NCI-H82 treated with DMSO at 0.1 percent for 48 hours (cell line): ENCODE measurements around the gene ARSK.

Experiments used
- DNase-seq: peaks from one replicate; lab custom pipeline; 2025; ENCODE audit not compliant: unreplicated experiment; lab: John Stamatoyannopoulos, UW

Gene ARSK

GRCh38 chr5:95562282-95562681 is 7.4 kb downstream of the ARSK start:
- DNase-seq, result no peak

GRCh38 chr5:95563367-95563766 is 8.5 kb downstream of the ARSK start:
- DNase-seq, result no peak

- no peak for DNase-seq
Observed at GRCh38 chr5:95564450-95564849, 9.5 kb downstream of the ARSK start.

- no peak for DNase-seq
Observed at GRCh38 chr5:95565280-95565920, 10.5 kb downstream of the ARSK start.

- no peak for DNase-seq
Observed at GRCh38 chr5:95572016-95572415, 17.1 kb downstream of the ARSK start.

GRCh38 chr5:95581576-95581975 is 26.7 kb downstream of the ARSK start:
- no peak for DNase-seq

GRCh38 chr5:95583992-95584391 is 29.1 kb downstream of the ARSK start:
- DNase-seq, result no peak

- DNase-seq, result no peak
Observed at GRCh38 chr5:95590880-95591279, 36.0 kb downstream of the ARSK start.

- DNase-seq, result no peak
Observed at GRCh38 chr5:95591490-95591901, 36.6 kb downstream of the ARSK start.

GRCh38 chr5:95595289-95595931 is 40.5 kb downstream of the ARSK start:
- no peak for DNase-seq

- DNase-seq, result no peak
Observed at GRCh38 chr5:95599252-95599651, 44.4 kb downstream of the ARSK start.

- DNase-seq, result no peak
Observed at GRCh38 chr5:95600557-95600956, 45.7 kb downstream of the ARSK start.

GRCh38 chr5:95605786-95606185 is 50.9 kb downstream of the ARSK start:
- DNase-seq, result no peak

- no peak for DNase-seq
Observed at GRCh38 chr5:95606419-95606818, 51.5 kb downstream of the ARSK start.

- DNase-seq, result no peak
Observed at GRCh38 chr5:95609711-95610110, 54.8 kb downstream of the ARSK start.

GRCh38 chr5:95610546-95610945 is 55.6 kb downstream of the ARSK start:
- DNase-seq, result no peak

- DNase-seq, result no peak
Observed at GRCh38 chr5:95611396-95611795, 56.5 kb downstream of the ARSK start.

GRCh38 chr5:95613514-95613913 is 58.6 kb downstream of the ARSK start:
- no peak for DNase-seq

- no peak for DNase-seq
Observed at GRCh38 chr5:95615164-95615467, 60.2 kb downstream of the ARSK start.

- DNase-seq, result no peak
Observed at GRCh38 chr5:95617057-95617456, 62.2 kb downstream of the ARSK start.

- DNase-seq, result no peak
Observed at GRCh38 chr5:95619096-95619495, 64.2 kb downstream of the ARSK start.

- DNase-seq, result no peak
Observed at GRCh38 chr5:95619514-95620029, 64.7 kb downstream of the ARSK start.
